GM10248 (cell line): ENCODE measurements around the gene KRT16.
"Not testable (repeated sequence)": the region's sequence is repeated elsewhere in the genome, so short reads cannot be mapped to it uniquely, and the experiment has no call there.

ENCODE experiments used
- CTCF ChIA-PET: fragments of 300-600 bp; sonication (Branson Sonifier 250); formaldehyde crosslinking; extraction: SDS; loops from one replicate; lab custom pipeline; 2021; ENCODE audit warnings: antibody characterized with exemption; lab: Yijun Ruan, JAX
- POLR2A ChIA-PET: fragments of 350-650 bp; sonication (Branson Sonifier 250); formaldehyde crosslinking; extraction: SDS; loops from one replicate; lab custom pipeline; 2020; ENCODE audit warnings: antibody characterized with exemption; lab: Yijun Ruan, JAX
- DNase-seq: peaks from one replicate; pipeline ENCODE4 v3.0.0; 2012; ENCODE audit errors: extremely low spot score
- TF ChIP-seq, protein P1 (sequence below): IDR thresholded peaks from 2 replicates; pipeline ENCODE4 v1.5.1; 2012; ENCODE audit warnings: mild to moderate bottlenecking, low read depth; ENCODE audit errors: extremely low read depth, missing control alignments, control extremely low read depth

Gene KRT16

DNA sequence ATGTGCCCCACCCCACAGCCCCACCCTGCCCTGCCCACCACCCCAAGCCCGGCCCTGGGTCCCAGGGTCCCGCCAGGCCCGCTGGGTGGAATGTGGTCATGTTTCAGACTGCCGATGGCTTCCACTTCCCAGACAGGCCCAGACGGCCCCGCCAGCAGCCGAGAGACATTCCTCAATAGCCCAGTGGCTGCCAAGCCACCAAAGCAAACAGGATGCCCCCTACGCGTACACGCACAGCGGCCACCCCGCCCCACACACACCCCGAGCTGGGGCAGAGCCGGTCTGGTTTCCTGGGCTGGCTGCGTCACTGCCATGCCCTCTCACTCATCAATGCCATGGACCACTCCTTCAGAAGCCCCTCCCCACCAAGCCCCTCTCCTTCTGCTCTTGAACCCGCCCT is 13.0 kb upstream of the KRT16 start:
- ChIA-PET CTCF (interaction anchor here (1.4 kb wide), 1 partner anchor 37 kb away, joined by 4 read pairs; no protein-coding TSS in a partner anchor), POLR2A (no interaction called here)
- TF ChIP-seq, protein P1, sequence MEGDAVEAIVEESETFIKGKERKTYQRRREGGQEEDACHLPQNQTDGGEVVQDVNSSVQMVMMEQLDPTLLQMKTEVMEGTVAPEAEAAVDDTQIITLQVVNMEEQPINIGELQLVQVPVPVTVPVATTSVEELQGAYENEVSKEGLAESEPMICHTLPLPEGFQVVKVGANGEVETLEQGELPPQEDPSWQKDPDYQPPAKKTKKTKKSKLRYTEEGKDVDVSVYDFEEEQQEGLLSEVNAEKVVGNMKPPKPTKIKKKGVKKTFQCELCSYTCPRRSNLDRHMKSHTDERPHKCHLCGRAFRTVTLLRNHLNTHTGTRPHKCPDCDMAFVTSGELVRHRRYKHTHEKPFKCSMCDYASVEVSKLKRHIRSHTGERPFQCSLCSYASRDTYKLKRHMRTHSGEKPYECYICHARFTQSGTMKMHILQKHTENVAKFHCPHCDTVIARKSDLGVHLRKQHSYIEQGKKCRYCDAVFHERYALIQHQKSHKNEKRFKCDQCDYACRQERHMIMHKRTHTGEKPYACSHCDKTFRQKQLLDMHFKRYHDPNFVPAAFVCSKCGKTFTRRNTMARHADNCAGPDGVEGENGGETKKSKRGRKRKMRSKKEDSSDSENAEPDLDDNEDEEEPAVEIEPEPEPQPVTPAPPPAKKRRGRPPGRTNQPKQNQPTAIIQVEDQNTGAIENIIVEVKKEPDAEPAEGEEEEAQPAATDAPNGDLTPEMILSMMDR: no peak
- DNase-seq: no peak

DNA sequence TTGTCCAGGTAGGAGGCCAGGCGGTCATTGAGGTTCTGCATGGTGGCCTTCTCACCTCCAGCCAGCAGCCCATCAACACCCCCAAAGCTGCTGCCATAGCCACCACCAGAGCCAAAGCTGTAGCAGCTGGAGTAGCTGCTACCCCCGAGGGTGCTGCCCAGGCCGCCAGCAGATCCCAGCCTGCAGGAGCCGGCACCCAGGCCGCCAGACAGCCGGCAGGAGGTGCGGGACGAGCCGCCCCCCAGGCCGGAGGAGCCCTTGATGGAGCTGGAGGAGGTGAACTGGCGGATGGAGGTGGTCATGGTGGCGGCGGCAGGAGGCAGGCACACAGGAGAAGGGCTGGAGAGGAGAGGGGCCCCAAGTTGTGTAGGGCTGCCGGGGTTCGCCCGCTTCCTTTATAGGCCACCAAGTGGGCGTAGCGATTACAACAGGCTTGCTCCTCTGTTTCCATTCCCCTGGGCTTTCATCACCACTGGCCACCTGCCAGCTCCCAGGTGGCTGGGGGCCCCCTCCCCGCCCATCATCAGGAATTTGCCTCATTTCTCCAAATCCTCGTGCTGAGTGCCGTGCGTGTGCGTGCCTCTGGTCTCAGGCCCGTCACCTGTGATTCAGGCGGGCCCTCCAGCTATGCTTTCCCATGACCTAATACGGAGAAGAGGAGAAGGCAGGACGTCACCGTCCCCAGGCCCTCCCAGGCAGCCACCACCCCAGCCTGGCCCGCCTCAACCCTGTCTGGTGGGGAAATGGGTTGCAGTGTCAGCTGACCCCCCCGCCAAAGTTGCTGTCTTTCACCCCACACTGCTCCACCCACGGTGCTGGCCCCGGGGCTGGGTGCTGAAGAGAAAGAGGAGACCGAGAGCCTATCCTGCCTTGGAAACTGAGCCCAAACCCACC is 11.9 kb upstream of the KRT16 start, which contains the start of gene KRT17:
KRT17 (minus strand) TSS at position 368 of the 894 bp plus-strand sequence; CDS start at position 302, 66 bp downstream.
- no peak for DNase-seq
- ChIA-PET POLR2A (no interaction called here), CTCF (interaction anchor here (0.9 kb wide), 1 partner anchor 24 kb away, joined by 4 read pairs; no protein-coding TSS in a partner anchor)
- TF ChIP-seq, protein P1: no peak

- POLR2A ChIA-PET, DNase-seq: not testable (repeated sequence)
- CTCF ChIA-PET: interaction anchor here (0.9 to 1.4 kb wide), 2 partner anchors 25 kb away, joined by 4 to 9 read pairs; no protein-coding TSS in a partner anchor
These were observed 10.8 kb upstream of the KRT16 start for GRCh38 chr17:41623184-41623861.

DNA sequence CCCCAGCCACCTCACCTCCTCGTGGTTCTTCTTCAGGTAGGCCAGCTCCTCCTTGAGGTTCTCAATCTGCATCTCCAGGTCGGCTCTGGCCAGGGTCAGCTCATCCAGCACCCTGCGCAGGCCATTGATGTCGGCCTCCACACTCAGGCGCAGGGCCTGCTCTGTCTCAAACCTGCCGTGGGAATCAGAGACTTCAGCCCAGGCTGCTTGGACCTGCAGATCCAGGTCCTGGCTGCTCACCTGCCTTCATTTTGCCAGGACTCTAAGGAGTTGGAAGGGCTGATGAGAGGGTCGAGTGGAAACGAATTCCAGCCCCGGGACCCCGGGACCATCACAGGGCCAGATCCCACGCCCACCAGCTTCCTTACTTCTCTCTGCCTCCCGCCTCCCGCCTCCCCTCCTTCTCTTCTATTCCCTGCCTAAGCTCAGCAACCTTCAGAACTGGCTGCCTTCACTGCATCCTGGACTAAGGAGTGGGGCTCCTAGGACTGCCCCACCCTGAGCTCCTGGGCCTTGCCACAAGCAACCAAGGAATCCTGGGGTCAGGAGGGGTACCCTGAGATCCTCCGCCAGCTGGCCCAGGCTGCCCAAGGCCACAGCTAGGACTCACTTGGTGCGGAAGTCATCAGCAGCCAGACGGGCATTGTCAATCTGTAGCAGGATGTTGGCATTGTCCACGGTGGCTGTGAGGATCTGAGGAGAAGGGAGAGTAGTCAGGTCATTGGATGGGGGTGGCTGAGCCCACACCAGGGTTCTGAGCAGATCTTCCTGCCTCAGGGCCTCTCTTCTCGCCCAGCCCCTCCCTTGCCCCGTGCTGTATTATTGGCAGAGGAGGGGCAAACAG is 10.0 kb upstream of the KRT16 start:
- CTCF ChIA-PET: interaction anchor here (1.4 kb wide), 1 partner anchor 26 kb away, joined by 9 read pairs; no protein-coding TSS in a partner anchor
- POLR2A ChIA-PET, DNase-seq: not testable (repeated sequence)

GRCh38 chr17:41621916-41622315 is 9.3 kb upstream of the KRT16 start:
- ChIA-PET CTCF (interaction anchor here (1.4 kb wide), 1 partner anchor 27 kb away, joined by 9 read pairs; no protein-coding TSS in a partner anchor), POLR2A (no interaction called here)

DNA sequence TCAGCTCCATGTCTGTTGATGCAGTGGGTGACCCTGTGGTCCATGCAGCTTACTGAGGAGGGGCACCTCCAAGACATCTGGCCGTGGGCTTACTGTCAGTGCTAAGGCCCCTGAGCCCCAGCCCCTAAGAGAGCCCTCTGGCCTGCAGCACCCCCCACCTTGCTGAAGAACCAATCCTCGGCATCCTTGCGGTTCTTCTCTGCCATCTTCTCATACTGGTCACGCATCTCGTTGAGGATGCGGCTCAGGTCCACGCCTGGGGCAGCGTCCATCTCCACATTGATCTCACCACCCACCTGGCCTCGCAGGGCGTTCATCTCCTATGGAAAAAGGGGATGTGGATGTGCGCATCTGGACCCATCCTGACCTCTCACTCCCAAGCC is 8.9 kb upstream of the KRT16 start:
- POLR2A ChIA-PET, DNase-seq: not testable (repeated sequence)
- CTCF ChIA-PET: interaction anchor here (1.4 kb wide), 1 partner anchor 27 kb away, joined by 6 read pairs; no protein-coding TSS in a partner anchor

More at GRCh38 chr17:41621916-41622315, 9.3 kb upstream of the KRT16 start:
- TF ChIP-seq, protein P1: no peak
- no peak for DNase-seq

DNA sequence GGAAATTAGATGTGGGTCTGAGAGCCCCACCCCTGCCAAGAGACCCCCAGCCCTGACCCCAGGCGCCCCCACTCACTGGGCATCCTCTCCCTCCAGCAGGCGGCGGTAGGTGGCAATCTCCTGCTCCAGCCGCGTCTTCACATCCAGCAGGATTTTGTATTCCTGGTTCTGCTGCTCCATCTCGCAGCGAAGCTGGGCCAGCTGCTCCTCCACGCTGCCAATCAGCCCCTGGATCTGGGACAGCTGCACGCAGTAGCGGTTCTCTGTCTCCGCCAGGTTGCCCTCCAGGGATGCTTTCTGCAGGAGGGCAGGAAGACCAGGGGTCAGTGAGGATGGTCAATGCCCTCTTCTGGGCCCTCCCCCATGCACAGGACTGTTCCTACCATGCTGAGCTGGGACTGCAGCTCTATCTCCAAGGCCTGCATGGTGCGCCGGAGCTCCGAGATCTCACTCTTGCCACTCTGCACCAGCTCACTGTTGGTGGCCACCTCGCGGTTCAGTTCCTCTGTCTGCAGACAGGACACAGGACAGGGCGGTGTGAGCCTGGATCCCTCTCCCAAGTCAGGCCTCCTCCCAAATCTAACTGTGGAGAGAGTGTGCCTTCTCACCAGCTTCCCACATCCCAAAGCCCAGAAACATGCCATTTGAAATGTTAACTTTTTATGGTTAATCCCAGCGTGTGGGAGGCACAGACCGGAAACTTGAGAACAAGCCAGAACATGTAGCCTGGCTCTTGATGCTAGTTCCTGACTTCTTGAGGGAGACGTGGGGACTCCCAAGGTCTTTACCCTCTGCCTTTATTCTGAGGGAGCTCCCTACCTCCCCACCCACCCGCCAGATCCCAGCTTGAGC is 8.2 kb upstream of the KRT16 start:
- POLR2A ChIA-PET: no interaction called here
- CTCF ChIA-PET: interaction anchor here (1.4 kb wide), 1 partner anchor 28 kb away, joined by 6 read pairs; no protein-coding TSS in a partner anchor
- no peak for DNase-seq

DNA sequence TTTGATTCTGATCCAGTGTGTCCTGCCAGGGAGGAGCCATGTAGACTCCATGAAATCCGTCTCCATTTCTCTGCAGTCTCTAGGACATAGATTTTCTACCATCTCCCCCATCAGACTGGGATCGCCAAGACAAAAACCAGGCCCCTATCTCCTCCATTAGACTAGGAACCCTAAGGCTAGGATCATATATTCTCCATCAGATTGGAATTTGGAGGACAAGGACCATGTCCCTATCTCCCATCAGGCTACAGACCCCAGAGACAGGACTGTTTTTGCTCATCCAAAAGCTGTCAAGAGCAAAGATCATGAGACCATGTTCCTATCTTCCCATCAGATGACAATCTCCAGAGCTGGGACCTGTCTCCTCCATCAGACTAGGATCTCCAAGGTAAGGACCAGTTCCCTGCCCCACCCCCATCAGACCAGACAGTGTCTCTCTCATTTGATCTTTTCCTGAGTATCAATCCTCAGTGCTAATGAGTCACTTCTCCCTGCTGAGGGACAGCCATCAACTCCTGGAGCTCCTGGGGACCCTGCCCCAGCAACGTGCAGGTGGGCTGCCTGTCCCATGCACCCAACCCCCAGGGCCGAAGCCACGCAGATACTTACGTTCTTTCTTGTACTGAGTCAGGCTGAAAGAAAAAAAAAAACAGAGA is 7.5 kb upstream of the KRT16 start:
- POLR2A ChIA-PET, DNase-seq: not testable (repeated sequence)
- CTCF ChIA-PET: interaction anchor here (1.4 kb wide), 1 partner anchor 28 kb away, joined by 6 read pairs; no protein-coding TSS in a partner anchor

More for the DNA sequence above, 8.2 kb upstream of the KRT16 start:
- TF ChIP-seq, protein P1: no peak
